GM21447 (cell line): ENCODE results near the gene BBS5.
"Not testable (repeated sequence)": the region's sequence is repeated elsewhere in the genome, so short reads cannot be mapped to it uniquely, and the experiment has no call there.

Experiments used
- ATAC-seq: cut with Tn5 transposase; IDR thresholded peaks from one replicate; pipeline ENCODE4 v1.9.1; 2021; ENCODE audit not compliant: unreplicated experiment

BBS5 gene

DNA sequence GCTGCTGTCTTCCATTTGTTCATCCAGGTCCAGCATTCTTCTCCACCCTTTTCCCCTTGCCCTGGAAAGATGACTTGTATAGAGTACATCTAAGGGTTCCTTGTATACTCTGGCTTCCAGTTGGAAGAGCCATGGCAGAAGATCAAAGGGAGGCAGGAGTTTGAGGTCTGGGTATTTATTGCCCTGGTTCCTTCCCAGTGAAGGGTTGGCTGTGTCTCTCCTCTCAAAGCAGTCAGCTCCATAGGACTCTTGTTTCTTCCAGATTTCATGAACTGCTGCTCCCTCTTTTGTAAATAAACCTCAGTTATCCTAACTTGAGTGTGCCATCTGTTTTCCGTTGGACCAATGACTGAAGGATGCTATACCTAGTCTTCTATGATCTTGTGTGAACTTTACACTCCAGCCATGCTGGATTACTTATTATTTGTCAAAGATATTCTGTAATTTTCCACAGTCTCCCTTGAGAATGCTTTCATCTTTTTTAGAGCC, 6.4 kb downstream of the BBS5 start:
- no peak for ATAC-seq

DNA sequence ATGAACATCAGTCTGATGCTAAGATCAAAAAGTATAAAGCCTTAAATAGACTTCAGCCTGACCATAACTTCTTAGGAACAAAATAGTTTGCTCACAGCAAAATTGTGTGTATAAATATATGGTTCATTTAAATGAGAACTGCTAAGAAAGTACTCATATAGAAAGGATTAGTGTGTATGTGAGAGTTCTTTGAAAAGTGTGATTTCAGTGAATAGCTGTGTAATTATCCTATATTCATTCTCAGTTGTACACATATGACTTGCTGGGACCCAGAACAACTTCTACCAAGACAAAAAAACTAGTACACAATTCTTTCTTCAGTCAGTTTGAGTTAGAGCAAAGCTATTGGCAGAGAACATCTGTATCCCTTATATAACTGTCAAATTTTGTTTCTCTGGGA, 7.2 kb downstream of the BBS5 start:
- ATAC-seq, result no peak

DNA sequence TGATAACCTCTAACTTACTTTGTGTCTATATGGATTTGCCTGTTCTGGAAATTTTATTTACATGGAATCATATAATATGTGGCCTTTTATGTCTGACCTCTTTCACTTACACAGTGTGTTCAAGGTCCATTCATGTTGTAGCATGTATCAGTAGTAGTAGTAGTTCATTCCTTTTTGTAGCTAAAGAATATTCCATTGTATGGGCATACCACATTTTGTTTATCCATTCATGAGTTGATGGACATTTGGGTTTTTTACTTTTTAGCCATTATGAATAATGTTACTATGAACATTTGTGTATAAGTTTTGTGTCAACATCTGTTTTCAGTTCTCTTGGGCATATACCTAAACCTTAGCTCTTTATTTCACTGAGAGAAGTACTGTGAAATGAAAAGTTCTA, 11.5 kb downstream of the BBS5 start:
- ATAC-seq, result no peak

DNA sequence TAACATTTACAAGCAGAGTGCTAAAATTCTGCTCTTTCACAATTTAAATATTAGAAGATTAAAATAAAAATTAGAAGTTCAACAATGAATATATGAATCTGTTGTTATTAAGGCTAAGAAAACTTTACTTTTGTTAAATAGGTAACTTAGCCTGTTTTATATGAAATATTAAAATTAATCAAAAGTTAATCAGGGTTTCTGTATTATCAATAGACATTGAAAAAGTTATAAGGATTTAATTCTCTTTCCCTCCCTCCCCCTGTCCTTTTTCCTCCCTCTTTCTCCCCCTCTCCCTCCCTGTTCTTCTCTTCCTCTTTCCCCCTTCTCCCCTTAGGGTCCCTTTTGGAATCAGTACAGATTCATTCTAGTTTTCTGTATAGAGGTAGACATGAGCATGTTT, 12.1 kb downstream of the BBS5 start:
- ATAC-seq, result no peak

DNA sequence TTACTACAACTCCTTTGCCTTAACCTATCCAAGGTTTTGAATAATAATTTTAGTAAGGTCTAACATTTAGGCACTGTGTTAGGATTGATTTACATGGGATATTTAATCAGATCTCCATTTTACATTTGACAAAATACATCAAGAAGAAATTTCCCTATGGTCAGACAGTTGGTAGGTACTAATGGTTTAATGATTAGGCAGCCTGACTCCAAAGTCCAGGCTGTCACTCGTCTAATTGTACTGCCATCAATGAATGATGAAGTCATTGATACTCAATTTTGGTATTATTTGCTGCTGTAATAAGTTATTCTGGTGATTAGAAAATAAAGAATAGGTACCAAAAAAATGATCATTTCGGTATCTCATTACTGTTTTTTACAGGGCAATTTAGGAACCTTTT, 14.1 kb downstream of the BBS5 start:
- no peak for ATAC-seq

DNA sequence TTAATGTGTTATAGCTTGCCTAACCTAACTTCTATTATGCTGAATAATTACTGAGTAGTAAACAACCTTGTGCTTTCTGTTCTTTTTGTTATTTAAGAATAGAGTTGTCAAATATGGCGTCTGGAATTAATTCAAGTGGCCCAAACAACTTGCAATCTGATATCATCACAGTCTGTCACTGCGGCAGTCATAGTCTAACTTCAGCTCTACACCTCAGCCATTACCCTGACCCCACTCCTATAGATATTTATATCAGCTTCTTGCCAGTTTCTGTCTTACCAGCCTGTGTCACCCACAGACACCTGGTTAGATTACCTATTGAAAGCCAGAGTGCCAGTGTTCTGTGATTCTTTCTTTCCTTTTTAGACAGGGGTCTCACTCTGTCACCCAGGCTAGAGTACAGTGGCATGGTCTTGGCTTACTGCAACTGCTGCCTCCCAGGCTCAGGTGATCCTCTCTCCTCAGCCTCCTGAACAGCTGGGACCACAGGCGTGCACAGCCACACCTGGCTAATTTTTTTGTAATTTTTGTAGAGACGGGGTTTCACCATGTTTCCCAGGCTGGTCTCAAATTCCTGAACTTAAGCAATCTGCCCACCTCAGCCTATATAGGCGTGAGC, 16.1 kb downstream of the BBS5 start:
- ATAC-seq, result no peak

DNA sequence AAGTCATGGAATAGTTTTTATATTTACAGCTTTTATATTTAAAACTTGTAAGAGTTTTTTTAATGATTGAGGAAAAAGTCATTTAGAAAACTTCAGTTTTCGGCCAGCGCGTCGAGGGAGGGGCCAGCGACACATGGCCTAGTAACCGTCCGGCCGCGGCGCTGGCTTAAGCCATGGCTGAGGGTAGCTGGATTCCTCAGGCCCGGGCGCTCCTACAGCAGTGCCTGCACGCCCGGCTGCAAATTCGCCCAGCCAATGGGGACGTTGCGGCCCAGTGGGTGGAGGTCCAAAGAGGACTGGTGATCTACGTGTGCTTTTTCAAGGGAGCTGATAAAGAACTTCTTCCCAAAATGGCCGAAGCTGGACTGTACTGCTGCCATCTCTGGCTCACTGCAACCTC, 25.4 kb downstream of the BBS5 start:
- no peak for ATAC-seq

DNA sequence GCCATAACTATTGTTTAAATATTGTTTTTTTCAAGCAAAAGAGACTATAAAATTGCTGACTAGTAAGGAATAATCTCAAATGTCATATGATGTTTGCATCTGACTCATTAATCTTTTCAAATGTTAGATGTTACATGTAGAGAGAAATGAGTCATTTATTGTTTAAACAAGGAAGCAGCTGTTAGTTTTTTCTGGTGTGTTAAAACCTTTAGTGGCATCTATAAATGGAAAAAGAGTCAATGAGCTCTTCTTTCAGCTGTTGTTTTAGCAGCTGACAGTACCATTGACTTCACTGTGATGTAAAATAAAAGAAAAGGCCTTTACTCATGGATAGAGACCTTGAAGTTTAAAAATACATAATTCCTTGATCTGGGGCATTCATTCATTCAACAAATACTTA, 28.4 kb downstream of the BBS5 start:
- no peak for ATAC-seq

DNA sequence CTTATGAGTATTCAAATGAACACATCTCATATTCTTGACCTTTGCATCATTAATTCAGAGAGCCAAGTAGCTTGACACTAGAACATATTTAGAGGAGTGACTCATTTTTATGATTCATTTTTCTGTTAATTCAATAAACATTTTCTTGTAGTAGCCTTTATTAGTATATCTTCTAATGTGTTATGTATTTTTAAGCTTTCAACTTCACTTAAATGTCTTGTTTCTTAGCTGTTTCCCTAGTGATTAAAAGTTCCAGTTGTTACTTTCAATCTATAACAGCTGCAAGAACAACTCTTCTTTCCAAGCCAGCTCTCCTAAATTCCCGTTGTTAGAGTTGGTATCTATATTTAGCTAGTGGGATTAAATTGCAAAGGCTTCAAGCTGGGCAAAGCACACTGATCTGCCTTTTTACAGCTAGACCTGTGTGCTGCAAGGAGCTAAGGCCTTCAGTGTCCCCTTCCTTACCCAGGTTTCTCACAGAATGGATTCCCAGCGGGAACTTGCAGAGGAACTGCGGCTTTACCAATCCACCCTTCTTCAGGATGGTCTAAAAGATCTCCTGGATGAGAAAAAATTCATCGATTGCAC, 30.1 kb downstream of the BBS5 start, which contains the start of gene KLHL41:
Gene KLHL41 (plus strand): TSS at position 405 of the 588 bp plus-strand sequence. CDS start 77 bp downstream, at position 482.
- no peak for ATAC-seq

DNA sequence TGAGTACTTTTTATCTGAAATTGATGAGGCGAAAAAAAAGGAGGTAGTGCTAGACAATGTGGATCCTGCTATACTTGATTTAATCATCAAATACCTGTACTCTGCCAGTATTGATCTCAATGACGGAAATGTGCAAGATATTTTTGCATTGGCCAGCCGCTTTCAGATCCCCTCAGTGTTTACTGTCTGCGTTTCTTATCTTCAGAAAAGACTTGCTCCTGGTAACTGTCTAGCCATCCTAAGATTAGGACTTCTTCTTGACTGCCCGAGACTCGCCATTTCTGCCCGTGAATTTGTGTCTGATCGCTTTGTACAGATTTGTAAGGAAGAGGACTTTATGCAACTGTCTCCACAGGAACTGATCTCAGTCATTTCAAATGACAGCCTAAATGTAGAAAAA, 30.7 kb downstream of the BBS5 start:
- ATAC-seq, result no peak

DNA sequence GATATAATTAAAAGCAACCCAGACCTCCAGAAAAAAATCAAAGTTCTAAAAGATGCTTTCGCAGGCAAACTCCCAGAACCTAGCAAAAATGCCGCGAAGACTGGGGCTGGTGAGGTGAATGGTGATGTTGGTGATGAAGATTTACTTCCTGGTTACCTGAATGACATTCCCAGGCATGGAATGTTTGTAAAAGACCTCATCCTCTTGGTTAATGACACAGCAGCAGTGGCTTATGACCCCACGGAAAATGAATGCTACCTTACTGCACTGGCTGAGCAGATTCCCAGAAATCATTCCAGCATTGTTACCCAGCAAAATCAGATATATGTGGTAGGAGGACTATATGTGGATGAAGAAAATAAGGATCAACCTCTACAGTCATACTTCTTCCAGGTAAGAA, 31.2 kb downstream of the BBS5 start:
- ATAC-seq, result no peak

DNA sequence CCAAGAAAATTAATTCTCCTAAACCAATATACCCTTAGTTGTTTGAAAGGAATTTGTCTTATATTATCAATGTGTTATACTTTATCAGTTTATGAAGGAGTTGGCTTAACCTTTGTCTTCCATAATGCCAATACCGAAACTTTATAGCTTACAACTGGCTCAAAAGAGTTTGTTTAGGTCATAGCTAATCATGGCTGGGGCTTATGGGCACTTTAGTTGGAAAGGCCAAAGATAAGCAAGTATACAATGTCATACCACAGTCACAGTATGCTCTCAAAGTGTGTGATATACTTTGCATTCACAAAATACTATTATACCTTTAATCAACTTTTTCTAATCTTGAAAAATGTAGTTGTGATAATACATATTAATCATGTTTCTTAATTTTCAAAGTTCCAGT, 32.5 kb downstream of the BBS5 start:
- ATAC-seq, result no peak

DNA sequence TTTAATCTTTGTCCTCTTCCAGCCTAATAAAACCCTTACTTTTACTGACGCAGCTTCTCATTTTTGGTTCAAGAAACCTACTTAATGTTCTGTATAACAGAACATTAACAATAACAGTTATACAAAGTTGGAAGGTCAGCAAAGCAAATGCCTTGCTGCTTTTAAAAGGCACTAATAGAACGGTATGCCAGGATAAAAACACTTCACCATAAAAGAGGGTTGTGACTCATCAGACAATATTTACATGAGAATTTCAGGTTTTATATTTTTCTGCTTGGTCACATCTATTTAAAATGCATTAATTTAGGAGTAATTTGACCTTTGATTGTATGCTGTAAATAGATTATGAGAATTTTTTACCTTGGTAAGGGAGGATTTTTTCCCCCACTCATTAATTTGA, 33.2 kb downstream of the BBS5 start:
- no peak for ATAC-seq

DNA sequence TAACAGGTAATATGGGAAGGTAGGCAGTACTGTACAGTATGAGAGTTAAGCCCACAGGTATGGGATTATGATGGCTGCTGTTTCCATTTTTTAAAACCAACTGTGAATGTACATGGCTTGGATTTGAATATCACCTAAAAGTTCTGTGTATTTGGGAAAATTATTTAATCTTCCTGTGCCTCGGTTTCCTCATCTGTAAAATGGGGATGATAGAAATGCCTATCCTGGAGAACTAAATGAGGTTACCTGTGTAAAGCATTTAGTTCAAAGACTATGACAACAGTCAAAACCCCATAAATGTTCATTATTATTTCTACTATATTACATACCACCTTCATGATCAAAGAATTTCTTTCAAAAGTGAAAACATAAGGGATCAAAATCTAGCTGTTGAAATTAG, 33.8 kb downstream of the BBS5 start:
- no peak for ATAC-seq

DNA sequence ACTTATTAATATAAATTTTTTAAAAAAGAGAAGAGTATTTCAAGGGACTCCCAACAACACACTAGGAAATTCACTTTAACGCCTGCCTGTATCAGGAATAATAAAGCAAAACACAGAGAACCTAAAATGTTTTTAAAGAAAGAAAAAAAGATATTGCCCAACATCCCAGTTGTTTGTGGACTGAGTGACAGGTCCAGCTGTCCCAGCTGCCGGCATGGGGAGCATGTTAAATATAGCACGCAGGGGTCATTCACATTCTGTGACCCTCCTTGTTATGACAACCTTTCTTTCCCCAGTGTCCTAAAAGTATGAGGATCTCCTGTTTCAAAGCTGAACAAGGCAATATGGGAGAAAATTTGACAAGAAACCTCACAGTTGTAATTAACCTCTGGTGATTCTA, 34.6 kb downstream of the BBS5 start:
- ATAC-seq, result no peak

DNA sequence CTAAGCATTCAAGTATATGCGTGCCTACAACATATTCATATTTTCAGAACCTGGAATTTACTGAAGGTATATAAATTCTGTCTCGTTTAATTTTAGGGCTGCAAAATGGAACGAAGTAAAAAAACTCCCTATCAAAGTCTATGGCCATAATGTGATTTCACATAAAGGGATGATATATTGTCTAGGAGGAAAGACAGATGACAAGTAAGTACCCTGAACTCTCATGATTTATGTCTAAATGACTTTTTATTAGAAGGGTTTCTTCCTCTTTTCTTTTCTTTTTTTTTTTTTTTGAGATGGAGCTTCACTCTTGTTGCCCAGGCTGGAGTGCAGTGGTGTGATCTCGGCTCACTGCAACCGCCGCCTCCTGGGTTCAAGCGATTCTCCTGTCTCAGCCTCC, 35.5 kb downstream of the BBS5 start:
- not testable (repeated sequence) for ATAC-seq

DNA sequence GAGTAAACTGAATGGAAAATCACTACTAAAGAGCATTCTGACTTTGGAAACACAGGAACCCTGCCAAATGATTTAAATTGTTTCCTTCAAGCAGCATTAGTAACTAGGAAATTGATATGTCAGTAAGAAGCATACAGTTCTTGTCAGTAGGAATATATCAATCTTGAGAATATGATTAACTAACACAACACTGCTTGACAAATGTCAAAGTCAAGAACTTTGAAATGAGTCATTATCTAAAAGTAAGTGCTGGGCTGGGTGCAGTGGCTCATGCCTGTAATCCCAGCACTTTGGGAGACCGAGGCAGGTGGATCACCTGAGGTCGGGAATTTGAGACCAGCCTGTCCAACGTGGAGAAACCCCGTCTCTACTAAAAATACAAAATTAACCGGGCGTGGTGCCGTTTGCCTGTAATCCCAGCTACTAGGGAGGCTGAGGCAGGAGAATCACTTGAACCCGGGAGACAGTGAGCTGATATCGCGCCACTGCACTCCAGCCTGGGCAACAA, 37.2 kb downstream of the BBS5 start:
- not testable (repeated sequence) for ATAC-seq

DNA sequence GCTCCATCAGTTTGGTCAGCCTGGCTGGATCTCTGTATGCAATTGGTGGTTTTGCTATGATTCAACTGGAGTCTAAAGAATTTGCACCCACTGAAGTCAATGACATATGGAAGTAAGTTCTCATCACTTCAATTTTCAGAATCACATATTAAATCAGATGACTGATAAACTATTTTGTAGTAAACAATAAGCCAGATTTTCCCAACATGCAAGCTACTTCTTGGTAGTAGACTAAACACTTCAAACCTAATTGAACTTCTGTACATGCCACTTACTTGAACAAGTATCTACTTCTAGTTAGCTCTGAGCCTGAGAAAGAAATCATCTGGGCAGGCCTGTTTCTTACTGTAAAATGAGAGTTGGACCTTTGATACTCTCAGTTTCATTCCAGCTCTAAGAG, 41.6 kb downstream of the BBS5 start:
- ATAC-seq, result no peak

DNA sequence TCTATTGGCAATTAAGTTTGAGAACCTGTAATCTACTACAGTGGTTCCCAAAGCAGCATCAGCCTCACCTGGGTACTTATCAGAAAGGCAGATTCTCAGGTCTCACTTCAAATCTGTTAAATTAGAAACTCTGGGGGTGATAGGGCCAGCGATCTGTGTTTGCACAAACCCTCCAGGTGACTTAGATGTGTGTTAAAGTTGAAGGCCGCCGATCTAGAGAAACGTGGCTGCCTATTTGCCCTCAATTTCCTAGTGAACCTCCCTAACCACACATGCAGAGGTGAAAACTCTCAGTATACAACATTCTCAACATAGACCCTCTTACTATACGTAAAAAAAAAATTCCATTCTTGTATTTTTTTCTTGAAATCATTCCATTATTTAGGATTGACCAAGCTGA, 44.4 kb downstream of the BBS5 start:
- ATAC-seq, result no peak

DNA sequence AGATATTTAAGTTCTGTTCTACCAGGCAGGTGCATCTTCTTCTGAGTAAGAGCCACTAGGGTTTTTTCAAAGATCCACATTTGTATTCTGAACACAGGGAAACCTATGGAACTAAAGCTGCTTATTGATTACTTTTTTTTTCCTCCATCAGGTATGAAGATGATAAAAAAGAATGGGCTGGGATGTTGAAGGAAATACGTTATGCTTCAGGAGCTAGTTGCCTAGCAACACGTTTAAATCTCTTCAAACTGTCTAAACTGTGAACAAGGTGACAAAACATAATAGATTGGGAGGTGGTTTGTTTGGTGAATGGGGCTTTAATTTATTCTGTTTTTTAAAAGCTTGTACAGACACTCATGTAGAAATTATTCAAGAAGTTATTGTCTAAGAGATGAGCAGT, 46.1 kb downstream of the BBS5 start:
- ATAC-seq, result no peak

DNA sequence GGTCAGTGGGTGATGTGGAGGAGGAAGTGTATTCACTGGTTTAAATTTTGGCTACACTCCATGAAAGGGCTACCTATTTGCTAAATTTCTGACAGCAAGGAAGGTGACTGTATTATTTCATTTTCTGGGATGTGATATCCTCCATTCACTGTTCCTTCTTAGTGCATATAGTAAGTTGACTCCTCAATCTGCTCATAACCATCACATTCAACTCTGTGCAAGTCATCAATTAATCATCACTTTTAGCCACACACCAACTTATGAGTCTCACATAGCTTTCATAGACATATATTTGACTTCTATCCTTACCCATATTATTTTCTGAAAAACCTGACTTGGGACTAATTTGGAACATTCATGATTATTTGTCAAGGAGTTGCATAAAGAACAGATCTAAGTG, 47.2 kb downstream of the BBS5 start:
- no peak for ATAC-seq

DNA sequence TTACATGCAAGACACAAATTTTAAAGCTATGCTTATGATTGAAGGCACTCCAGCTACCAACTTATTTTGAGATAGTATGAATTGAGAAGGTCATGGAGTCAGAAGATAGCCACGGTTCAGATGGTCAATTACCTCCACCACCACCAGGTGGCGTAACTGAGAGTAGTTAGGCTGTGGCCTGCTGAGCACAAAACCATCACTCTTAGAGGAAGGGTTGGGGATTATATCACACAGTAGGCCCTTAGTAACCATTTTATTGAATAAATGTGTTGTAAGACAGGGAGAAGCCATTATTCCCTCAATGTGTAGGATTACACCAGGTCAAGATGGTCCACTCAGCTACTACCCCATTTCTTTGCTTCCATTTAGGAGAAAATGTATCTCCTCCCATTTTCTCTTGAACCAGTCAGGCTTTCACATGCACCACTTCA, 49.0 kb downstream of the BBS5 start:
- ATAC-seq, result peak; percentile 86

DNA sequence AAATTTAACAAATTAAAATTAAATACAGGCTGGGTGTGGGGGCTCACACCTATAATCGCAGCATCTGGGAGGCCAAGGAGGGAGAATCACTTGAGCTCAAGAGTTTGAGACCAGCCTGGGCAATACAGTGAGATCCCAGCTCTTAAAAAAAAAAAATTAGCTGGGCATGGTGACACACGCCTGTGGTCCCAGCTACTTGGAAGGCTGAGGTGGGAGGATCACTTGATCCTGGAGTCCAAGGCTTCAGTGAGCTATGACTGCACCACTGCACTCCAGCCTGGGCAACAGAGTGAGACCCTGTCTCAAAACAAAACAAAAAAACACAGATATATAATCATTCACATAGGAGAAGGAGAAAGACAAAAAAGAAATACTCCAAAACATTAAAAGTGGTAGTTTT, 60.2 kb downstream of the BBS5 start:
- ATAC-seq, result not testable (repeated sequence)
